B cell (primary cell): ENCODE data around the gene SPATA20. TPM values are rescaled to one million over a fixed set of nuclear protein-coding genes. Genes with fewer than 3 reads are reported as not detected.

ENCODE experiments used
- ATAC-seq: fragments of 200-7000 bp; cut with Tn5 transposase; one replicate; pipeline ENCODE4 v1.10.0; 2021; ENCODE audit warnings: low read depth, mild to moderate bottlenecking, moderate number of reproducible peaks, moderate library complexity
- CTCF ChIA-PET: fragments of 350-600 bp; sonication (Branson Sonifier 250); formaldehyde crosslinking; loops from one replicate; lab custom pipeline; 2021; ENCODE audit warnings: antibody characterized with exemption, inconsistent platforms; lab: Charles Lee
- POLR2A ChIA-PET: fragments of 350-600 bp; sonication (Branson Sonifier 250); formaldehyde crosslinking; loops from one replicate; lab custom pipeline; 2021; ENCODE audit warnings: antibody characterized with exemption; lab: Charles Lee
- DNase-seq: peaks from one replicate; pipeline ENCODE4 v3.0.0; 2013
- H2AFZ ChIP-seq: 2 replicates; pipeline ENCODE4 v1.6.1; 2012; ENCODE audit warnings: mild to moderate bottlenecking, low read depth, low read length; ENCODE audit not compliant: insufficient read depth, poor library complexity, severe bottlenecking
- H3K27ac ChIP-seq, 2 donors: 1 replicate in 1 of 2; 2 replicates in 1 of 2; pipeline ENCODE4 v1.5.1; 2012 to 2013; ENCODE audit warnings: low read length in 2 of 2, mild to moderate bottlenecking in 2 of 2, moderate library complexity in 1 of 2
- H3K27me3 ChIP-seq, 4 experiments: fragments of 200-600 bp in 1 of 4; sonication (generic) in 1 of 4; replicated peaks in 1 of 4; 1 replicate in 2 of 4; 2 replicates in 2 of 4; pipeline versions ENCODE4 v1.6.1 to v1.7.0; 2013 to 2016; ENCODE audit warnings: low read length in 3 of 4, mild to moderate bottlenecking in 2 of 4, mixed read lengths in 1 of 4, moderate library complexity in 1 of 4; ENCODE audit not compliant: insufficient read depth in 4 of 4, control insufficient read depth in 3 of 4; ENCODE audit errors: control extremely low read depth in 1 of 4
- H3K36me3 ChIP-seq, 2 experiments: replicated peaks in 1 of 2; 1 replicate in 1 of 2; 2 replicates in 1 of 2; pipeline versions ENCODE4 v1.6.1 to v1.7.1; 2013; ENCODE audit warnings: low read length in 1 of 2; ENCODE audit not compliant: insufficient read depth in 2 of 2, control insufficient read depth in 1 of 2; ENCODE audit errors: control extremely low read depth in 1 of 2, extremely low read depth in 1 of 2
- H3K4me1 ChIP-seq, 2 donors: fragments of 200-600 bp in 1 of 2; sonication (generic) in 1 of 2; 1 replicate in 1 of 2; 2 replicates in 1 of 2; pipeline versions ENCODE4 v1.5.1 to v1.6.1; 2013 to 2017; ENCODE audit warnings: low read length in 2 of 2; ENCODE audit not compliant: control insufficient read depth in 2 of 2, insufficient read depth in 2 of 2
- H3K4me2 ChIP-seq: replicated peaks from 2 replicates; pipeline ENCODE3; 2012; ENCODE audit warnings: mild to moderate bottlenecking, low read depth, low read length; ENCODE audit not compliant: poor library complexity, severe bottlenecking
- H3K4me3 ChIP-seq, 5 experiments: fragments of 200-600 bp in 1 of 5; sonication (generic) in 1 of 5; 1 replicate in 3 of 5; 2 replicates in 2 of 5; pipeline versions ENCODE4 v1.5.1 to v1.7.0; 2011 to 2016; ENCODE audit warnings: low read length in 4 of 5, mild to moderate bottlenecking in 4 of 5, low read depth in 2 of 5, control low read depth in 1 of 5, moderate library complexity in 1 of 5; ENCODE audit not compliant: insufficient read depth in 1 of 5; ENCODE audit errors: control extremely low read depth in 1 of 5, extremely low read depth in 1 of 5
- H3K79me2 ChIP-seq: fragments of 200-600 bp; sonication (generic); one replicate; pipeline ENCODE4 v1.6.0; 2016; ENCODE audit warnings: low read length; ENCODE audit not compliant: control insufficient read depth, insufficient read depth
- H3K9ac ChIP-seq: fragments of 200-600 bp; sonication (generic); 2 replicates; pipeline ENCODE4 v1.6.1; 2017; ENCODE audit warnings: mild to moderate bottlenecking, low read length, moderate library complexity
- H3K9me3 ChIP-seq, 3 donors: one replicate each; pipeline versions ENCODE4 v1.6.1 to v1.7.1; 2013; ENCODE audit warnings: low read length in 2 of 3; ENCODE audit not compliant: control insufficient read depth in 2 of 3, insufficient read depth in 1 of 3; ENCODE audit errors: control extremely low read depth in 1 of 3
- H4K20me1 ChIP-seq: 2 replicates; pipeline ENCODE4 v1.6.0; 2012; ENCODE audit warnings: mild to moderate bottlenecking, low read length; ENCODE audit not compliant: insufficient read depth, control insufficient read depth, poor library complexity, severe bottlenecking
- H3K27ac Mint-ChIP-seq: one replicate; pipeline ENCODE4 v1.8.0; 2021; ENCODE audit warnings: mixed read lengths
- H3K27me3 Mint-ChIP-seq: one replicate; pipeline ENCODE4 v1.8.0; 2021; ENCODE audit warnings: mixed read lengths
- H3K4me1 Mint-ChIP-seq: one replicate; pipeline ENCODE4 v1.8.0; 2021; ENCODE audit warnings: mixed read lengths
- H3K4me3 Mint-ChIP-seq: one replicate; pipeline ENCODE4 v1.8.0; 2021; ENCODE audit warnings: mixed read lengths
- H3K9me3 Mint-ChIP-seq: one replicate; pipeline ENCODE4 v1.8.0; 2022; ENCODE audit warnings: mixed read lengths; ENCODE audit not compliant: insufficient read depth
- EZH2 ChIP-seq: IDR thresholded peaks from 2 replicates; pipeline ENCODE4 v1.6.1; 2012; ENCODE audit warnings: borderline replicate concordance, low read depth, mild to moderate bottlenecking, moderate library complexity, low read length; ENCODE audit not compliant: insufficient read depth, poor library complexity, severe bottlenecking
- WGBS: methylation state at CpG from one replicate; pipeline ENCODE4 v1.1.5; 2013; ENCODE audit warnings: missing lambda C conversion rate; ENCODE audit not compliant: insufficient coverage; 5-methylcytosine and 5-hydroxymethylcytosine counted together
- intact Hi-C: fragments of 100-400 bp; cut with micrococcal nuclease; formaldehyde crosslinking; loops from one replicate; pipeline ENCODE4 v1.10.0; 2022
- polyA plus RNA-seq: library from polyadenylated mRNA; depleted of rRNA; stranded (reverse); fragments of >200 nt; gene quantifications from 2 replicates; pipeline ENCODE4 v1.2.3, GENCODE V29; 2012
- total RNA-seq, 2 donors: library from RNA; stranded (reverse); fragments of 120-200 nt in 1 of 2; gene quantifications; 1 replicate in 1 of 2; 2 replicates in 1 of 2; pipeline versions ENCODE4 v1.2.3 to v1.2.4, GENCODE V29; 2013 to 2022
- TF ChIP-seq, protein P1 (sequence below): fragments of 200-600 bp; IDR thresholded peaks from one replicate; pipeline ENCODE4 v1.8.0; 2022; ENCODE audit warnings: antibody characterized with exemption, mild to moderate bottlenecking

Gene SPATA20
- total and polyA plus RNA-seq, 2 donors (not counting 1 experiment from before 2014, with no cell fraction given) = 61.7 to 68.5 TPM

DNA sequence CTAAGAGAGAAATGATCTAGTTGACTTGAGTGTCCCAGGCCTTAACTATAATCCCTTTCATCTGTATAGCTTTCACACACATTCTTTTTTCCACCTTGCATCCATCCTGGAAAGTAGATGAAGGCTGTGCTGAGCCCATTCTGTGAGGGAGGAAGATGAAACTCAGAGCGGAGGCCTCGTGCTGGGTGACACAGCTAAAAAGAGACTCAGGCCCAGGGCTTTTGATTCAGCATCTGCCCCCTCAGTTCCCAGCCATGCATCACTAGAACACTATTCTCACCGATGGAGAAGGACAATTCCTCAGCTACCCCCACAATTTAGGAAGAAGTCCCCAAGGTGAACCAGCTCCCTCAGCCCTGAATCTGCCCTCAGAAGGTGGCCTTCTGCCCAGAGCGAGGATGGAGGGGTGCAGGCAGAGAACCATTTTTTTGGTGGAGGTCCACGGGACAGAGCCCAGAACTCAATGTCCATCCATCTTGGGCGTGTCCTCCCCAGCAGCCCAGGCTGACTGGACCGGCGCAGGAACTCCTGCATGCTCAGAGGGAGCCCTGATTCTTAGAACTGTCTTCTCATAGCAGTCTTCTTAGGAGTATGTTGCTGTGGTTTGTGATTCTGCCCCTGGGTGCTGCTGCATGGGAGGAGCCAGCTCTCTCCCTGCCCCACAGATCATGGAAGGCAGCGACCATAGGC lies 44.5 kb upstream of the SPATA20 start:
- Histone ChIP-seq H3K4me3 (no peak overlapping the region), H3K9ac (no peak overlapping the region), H4K20me1 (no peaks in the 10 kb centered on the region), H3K36me3 (no peaks in the 10 kb centered on the region), H3K27me3 (peaks cover 0 to 3% (median 0%) of the 10 kb centered on the region in 4 experiments), H3K27ac (no peak overlapping the region), H3K79me2 (no peaks in the 10 kb centered on the region), H3K9me3 (peaks cover 0 to 3% (median 0%) of the 10 kb centered on the region in 3 donors), H2AFZ (no peak overlapping the region), H3K4me1 (no peaks in the 10 kb centered on the region), H3K4me2 (no peak overlapping the region)
- no peak overlapping the region for H3K4me3 Mint-ChIP-seq
- no peak for DNase-seq
- ATAC-seq = no peak
- H3K27me3 Mint-ChIP-seq = no peaks in the 10 kb centered on the region
- intact Hi-C loops = no loop called here
- no peaks in the 10 kb centered on the region for H3K9me3 Mint-ChIP-seq
- 85% methylated on average over 7 of the region's 9 CpGs for WGBS
- no peak overlapping the region for H3K27ac Mint-ChIP-seq
- TF ChIP-seq EZH2 = no peak
- TF ChIP-seq, protein P1, sequence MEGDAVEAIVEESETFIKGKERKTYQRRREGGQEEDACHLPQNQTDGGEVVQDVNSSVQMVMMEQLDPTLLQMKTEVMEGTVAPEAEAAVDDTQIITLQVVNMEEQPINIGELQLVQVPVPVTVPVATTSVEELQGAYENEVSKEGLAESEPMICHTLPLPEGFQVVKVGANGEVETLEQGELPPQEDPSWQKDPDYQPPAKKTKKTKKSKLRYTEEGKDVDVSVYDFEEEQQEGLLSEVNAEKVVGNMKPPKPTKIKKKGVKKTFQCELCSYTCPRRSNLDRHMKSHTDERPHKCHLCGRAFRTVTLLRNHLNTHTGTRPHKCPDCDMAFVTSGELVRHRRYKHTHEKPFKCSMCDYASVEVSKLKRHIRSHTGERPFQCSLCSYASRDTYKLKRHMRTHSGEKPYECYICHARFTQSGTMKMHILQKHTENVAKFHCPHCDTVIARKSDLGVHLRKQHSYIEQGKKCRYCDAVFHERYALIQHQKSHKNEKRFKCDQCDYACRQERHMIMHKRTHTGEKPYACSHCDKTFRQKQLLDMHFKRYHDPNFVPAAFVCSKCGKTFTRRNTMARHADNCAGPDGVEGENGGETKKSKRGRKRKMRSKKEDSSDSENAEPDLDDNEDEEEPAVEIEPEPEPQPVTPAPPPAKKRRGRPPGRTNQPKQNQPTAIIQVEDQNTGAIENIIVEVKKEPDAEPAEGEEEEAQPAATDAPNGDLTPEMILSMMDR = no peak
- POLR2A ChIA-PET = no interaction called here
- no peaks in the 10 kb centered on the region for H3K4me1 Mint-ChIP-seq
- CTCF ChIA-PET = interaction anchor here (0.6 to 3.3 kb wide), 5 partner anchors 9 to 141 kb away, joined by 3 to 18 read pairs (median 5); no protein-coding TSS in a partner anchor

DNA sequence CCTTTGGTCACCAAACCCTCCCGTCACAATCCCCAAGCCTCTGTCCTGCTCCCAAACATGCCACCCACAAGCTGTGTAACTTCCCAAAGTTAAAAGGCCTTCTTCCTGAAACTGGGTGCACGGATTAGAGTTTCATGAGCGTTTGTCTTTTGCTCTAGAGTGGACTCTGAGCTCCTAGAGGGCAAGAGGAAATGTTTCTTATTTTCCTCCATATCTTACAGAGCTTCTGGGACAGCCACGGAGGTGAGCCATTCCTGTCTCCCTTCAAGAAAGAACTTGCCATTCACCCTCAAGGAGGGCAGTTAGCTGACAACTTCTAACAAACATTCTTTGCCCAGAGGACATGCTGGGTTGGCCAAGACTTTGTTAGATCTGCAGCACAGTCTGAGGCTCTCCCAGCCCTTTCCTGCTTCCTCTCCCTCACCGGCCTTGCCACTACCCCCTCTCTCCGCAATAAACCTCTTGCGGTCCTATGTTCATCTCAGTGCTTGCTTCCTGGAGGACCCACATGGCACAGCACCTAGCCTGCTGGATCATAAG lies 41.3 kb upstream of the SPATA20 start:
- H3K27ac ChIP-seq = no peak overlapping the region
- no peak overlapping the region for H3K4me2 ChIP-seq
- H2AFZ ChIP-seq = no peak overlapping the region
- H3K4me1 ChIP-seq = peaks cover 9 to 14% of the 10 kb centered on the region in 2 donors
- H3K9me3 ChIP-seq = peaks cover 0 to 3% (median 0%) of the 10 kb centered on the region in 3 donors
- no peaks in the 10 kb centered on the region for H3K79me2 ChIP-seq
- no peaks in the 10 kb centered on the region for H4K20me1 ChIP-seq
- ChIA-PET POLR2A (no interaction called here), CTCF (interaction anchor here (1.5 to 2.9 kb wide), 2 partner anchors 37 to 143 kb away, joined by 4 to 8 read pairs; no protein-coding TSS in a partner anchor)
- no peak for TF ChIP-seq EZH2
- TF ChIP-seq, protein P1 = no peak
- H3K4me3 ChIP-seq = no peak overlapping the region
- H3K4me3 Mint-ChIP-seq = no peak overlapping the region
- H3K9ac ChIP-seq = no peak overlapping the region
- no peak for ATAC-seq
- no peak overlapping the region for H3K27ac Mint-ChIP-seq
- DNase-seq = no peak
- peaks cover 0 to 8% (median 3%) of the 10 kb centered on the region in 4 experiments for H3K27me3 ChIP-seq
- no peaks in the 10 kb centered on the region for H3K9me3 Mint-ChIP-seq
- 66% methylated on average over 5 of the region's 7 CpGs for WGBS
- intact Hi-C loops = no loop called here
- peaks cover 18% of the 10 kb centered on the region for H3K4me1 Mint-ChIP-seq
- H3K27me3 Mint-ChIP-seq = no peaks in the 10 kb centered on the region
- H3K36me3 ChIP-seq = no peaks in the 10 kb centered on the region
